Astrocyte (in vitro differentiated cells and primary cell): ENCODE results near the gene ING5. TPM values are rescaled to one million over a fixed set of nuclear protein-coding genes. Genes with fewer than 3 reads are reported as not detected.

ENCODE experiments used
- DNase-seq: peaks from one replicate; pipeline ENCODE4 v3.0.0-alpha.2; 2010; ENCODE audit warnings: low read depth
- FAIRE-seq: peaks from 2 replicates; lab custom pipeline; 2011; peaks lifted over from hg19 to GRCh38; lab: Jason Lieb, UNC
- H2AFZ ChIP-seq: 2 replicates; pipeline ENCODE4 v1.6.0; 2012; ENCODE audit warnings: low read depth, low read length, inconsistent platforms
- H3K27ac ChIP-seq: 2 replicates; pipeline ENCODE4 v1.5.1; 2011; ENCODE audit warnings: low read depth, low read length, inconsistent platforms
- H3K27me3 ChIP-seq: 2 replicates; pipeline ENCODE4 v1.6.0; 2011; ENCODE audit warnings: low read length, inconsistent platforms; ENCODE audit not compliant: insufficient read depth
- H3K36me3 ChIP-seq: 2 replicates; pipeline ENCODE4 v1.5.1; 2011; ENCODE audit warnings: low read length, inconsistent platforms; ENCODE audit not compliant: insufficient read depth
- H3K4me1 ChIP-seq: 2 replicates; pipeline ENCODE4 v1.5.1; 2011; ENCODE audit warnings: low read length, inconsistent platforms; ENCODE audit not compliant: insufficient read depth
- H3K4me2 ChIP-seq: 2 replicates; pipeline ENCODE4 v1.6.0; 2012; ENCODE audit warnings: low read length, inconsistent platforms
- H3K4me3 ChIP-seq: 2 replicates; pipeline ENCODE4 v1.5.1; 2011; ENCODE audit warnings: low read depth, mild to moderate bottlenecking, low read length, inconsistent platforms; ENCODE audit not compliant: insufficient read depth
- H3K79me2 ChIP-seq: 2 replicates; pipeline ENCODE4 v1.6.0; 2012; ENCODE audit warnings: mild to moderate bottlenecking, low read length, inconsistent platforms; ENCODE audit not compliant: insufficient read depth
- H3K9ac ChIP-seq: 2 replicates; pipeline ENCODE4 v1.6.0; 2012; ENCODE audit warnings: mild to moderate bottlenecking, low read length, inconsistent platforms
- H3K9me3 ChIP-seq: 2 replicates; pipeline ENCODE4 v1.5.1; 2012; ENCODE audit warnings: low read depth, mild to moderate bottlenecking, low read length, inconsistent platforms; ENCODE audit not compliant: insufficient read depth
- H4K20me1 ChIP-seq: 2 replicates; pipeline ENCODE4 v1.6.0; 2012; ENCODE audit warnings: low read length, inconsistent platforms; ENCODE audit not compliant: insufficient read depth
- H3K27ac Mint-ChIP-seq: one replicate; pipeline ENCODE4 v1.8.0; 2021; ENCODE audit warnings: mild to moderate bottlenecking, mixed read lengths; ENCODE audit not compliant: unreplicated experiment
- H3K27me3 Mint-ChIP-seq: one replicate; pipeline ENCODE4 v1.8.0; 2021; ENCODE audit warnings: low read depth, mixed read lengths; ENCODE audit not compliant: unreplicated experiment
- H3K36me3 Mint-ChIP-seq: one replicate; pipeline ENCODE4 v1.8.0; 2021; ENCODE audit warnings: low read depth, mixed read lengths; ENCODE audit not compliant: unreplicated experiment
- H3K4me1 Mint-ChIP-seq: one replicate; pipeline ENCODE4 v1.8.0; 2021; ENCODE audit warnings: low read depth, mixed read lengths; ENCODE audit not compliant: unreplicated experiment
- H3K4me3 Mint-ChIP-seq: one replicate; pipeline ENCODE4 v1.8.0; 2021; ENCODE audit warnings: mild to moderate bottlenecking, moderate library complexity, mixed read lengths; ENCODE audit not compliant: unreplicated experiment
- H3K9me3 Mint-ChIP-seq: one replicate; pipeline ENCODE4 v1.8.0; 2021; ENCODE audit warnings: mild to moderate bottlenecking, mixed read lengths; ENCODE audit not compliant: unreplicated experiment
- EZH2 ChIP-seq: IDR thresholded peaks from 2 replicates; pipeline ENCODE4 v1.6.1; 2012; ENCODE audit warnings: mild to moderate bottlenecking, low read length, inconsistent platforms; ENCODE audit not compliant: insufficient read depth
- total RNA-seq: library from RNA; stranded (reverse); gene quantifications from 2 replicates; pipeline ENCODE4 v1.2.1, GENCODE V29; 2021
- TF ChIP-seq, protein P1 (sequence below): IDR thresholded peaks from 2 replicates; pipeline ENCODE4 v1.5.1; 2011; ENCODE audit warnings: low read depth, mild to moderate bottlenecking, inconsistent platforms, low read length, moderate library complexity; ENCODE audit not compliant: insufficient read depth

Gene ING5
- total RNA-seq, 1 donor from 2014 or later, result 19.7 TPM

DNA sequence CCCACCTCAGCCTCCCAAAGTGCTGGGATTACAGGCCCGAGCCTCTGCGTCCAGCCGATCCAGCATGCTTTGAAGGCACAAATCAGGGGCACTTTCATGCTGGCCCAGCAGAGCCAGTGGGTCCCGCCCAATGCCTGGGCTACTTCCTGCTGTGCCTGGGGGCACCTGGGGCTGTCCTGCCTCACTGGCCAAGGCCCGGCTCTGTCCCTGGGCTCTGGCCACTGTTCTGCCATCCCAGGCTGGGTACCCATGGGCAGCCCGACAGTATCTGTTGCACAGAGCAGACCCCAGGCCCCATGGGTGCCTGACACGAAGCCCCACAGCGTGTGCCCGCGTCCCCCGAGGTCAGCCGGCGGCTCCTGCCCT, 68.0 kb downstream of the ING5 start:
- no peak overlapping the region for H3K9ac ChIP-seq
- no peak for DNase-seq
- no peaks in the 10 kb centered on the region for H3K36me3 ChIP-seq
- FAIRE-seq, result no peak
- no peaks in the 10 kb centered on the region for H3K9me3 ChIP-seq
- H3K4me2 ChIP-seq, result no peak overlapping the region
- H3K27ac Mint-ChIP-seq, result no peak overlapping the region
- H3K79me2 ChIP-seq, result no peaks in the 10 kb centered on the region
- no peaks in the 10 kb centered on the region for H3K9me3 Mint-ChIP-seq
- H3K4me1 ChIP-seq, result peaks cover 3% of the 10 kb centered on the region
- no peak overlapping the region for H3K27ac ChIP-seq
- no peaks in the 10 kb centered on the region for H3K27me3 ChIP-seq
- H3K4me3 ChIP-seq, result no peak overlapping the region
- no peak for TF ChIP-seq EZH2
- TF ChIP-seq, protein P1, sequence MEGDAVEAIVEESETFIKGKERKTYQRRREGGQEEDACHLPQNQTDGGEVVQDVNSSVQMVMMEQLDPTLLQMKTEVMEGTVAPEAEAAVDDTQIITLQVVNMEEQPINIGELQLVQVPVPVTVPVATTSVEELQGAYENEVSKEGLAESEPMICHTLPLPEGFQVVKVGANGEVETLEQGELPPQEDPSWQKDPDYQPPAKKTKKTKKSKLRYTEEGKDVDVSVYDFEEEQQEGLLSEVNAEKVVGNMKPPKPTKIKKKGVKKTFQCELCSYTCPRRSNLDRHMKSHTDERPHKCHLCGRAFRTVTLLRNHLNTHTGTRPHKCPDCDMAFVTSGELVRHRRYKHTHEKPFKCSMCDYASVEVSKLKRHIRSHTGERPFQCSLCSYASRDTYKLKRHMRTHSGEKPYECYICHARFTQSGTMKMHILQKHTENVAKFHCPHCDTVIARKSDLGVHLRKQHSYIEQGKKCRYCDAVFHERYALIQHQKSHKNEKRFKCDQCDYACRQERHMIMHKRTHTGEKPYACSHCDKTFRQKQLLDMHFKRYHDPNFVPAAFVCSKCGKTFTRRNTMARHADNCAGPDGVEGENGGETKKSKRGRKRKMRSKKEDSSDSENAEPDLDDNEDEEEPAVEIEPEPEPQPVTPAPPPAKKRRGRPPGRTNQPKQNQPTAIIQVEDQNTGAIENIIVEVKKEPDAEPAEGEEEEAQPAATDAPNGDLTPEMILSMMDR, result no peak
- H3K4me1 Mint-ChIP-seq, result peaks cover 2% of the 10 kb centered on the region
- peaks cover 4% of the 10 kb centered on the region for H3K27me3 Mint-ChIP-seq
- no peaks in the 10 kb centered on the region for H4K20me1 ChIP-seq
- peaks cover 5% of the 10 kb centered on the region for H3K36me3 Mint-ChIP-seq
- H3K4me3 Mint-ChIP-seq, result no peak overlapping the region
- H2AFZ ChIP-seq, result no peak overlapping the region

DNA sequence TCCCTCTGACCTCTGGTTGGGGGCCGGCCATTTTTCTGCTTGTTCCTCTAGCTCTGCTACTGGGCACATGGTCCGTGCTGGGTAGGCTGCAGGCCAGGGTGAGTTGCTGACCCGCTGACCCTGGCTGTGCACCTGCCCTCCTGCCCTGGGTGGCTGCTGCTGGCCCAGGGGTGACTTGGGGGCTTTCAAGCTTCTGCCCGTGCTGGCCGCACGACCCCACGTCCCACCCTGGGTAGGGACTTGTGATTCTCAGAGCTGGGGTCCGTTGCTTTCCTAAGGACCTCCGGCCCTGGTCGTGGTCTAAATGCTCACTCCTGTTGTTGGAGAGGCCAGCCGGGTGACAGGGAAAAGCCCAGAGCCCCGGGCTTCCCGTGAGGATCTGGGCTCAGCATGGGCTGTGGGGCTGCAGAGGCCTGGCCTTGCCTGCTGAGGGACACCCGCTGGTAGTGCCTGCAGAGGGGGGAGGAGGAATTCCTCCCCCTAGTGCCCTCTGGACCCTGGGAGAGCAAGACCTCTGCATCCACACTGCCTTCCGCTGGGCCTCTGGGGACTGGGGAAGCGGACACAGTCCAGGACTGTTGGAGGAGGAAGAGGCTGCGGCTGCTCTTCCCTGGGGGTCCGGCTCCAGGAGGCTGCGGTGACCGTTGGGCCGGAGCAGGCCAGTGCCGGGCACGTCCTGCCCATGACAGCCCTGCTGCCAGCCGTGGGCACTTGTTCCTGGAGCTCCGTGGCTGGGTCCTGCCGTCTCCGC, 68.5 kb downstream of the ING5 start:
- Mint-ChIP-seq H3K9me3 (no peaks in the 10 kb centered on the region), H3K4me1 (peaks cover 2% of the 10 kb centered on the region), H3K27ac (no peak overlapping the region), H3K27me3 (peaks cover 4% of the 10 kb centered on the region), H3K36me3 (peaks cover 5% of the 10 kb centered on the region), H3K4me3 (no peak overlapping the region)
- Histone ChIP-seq H3K9me3 (no peaks in the 10 kb centered on the region), H3K27me3 (no peaks in the 10 kb centered on the region), H3K4me1 (peaks cover 7% of the 10 kb centered on the region), H3K36me3 (no peaks in the 10 kb centered on the region), H4K20me1 (no peaks in the 10 kb centered on the region), H3K79me2 (no peaks in the 10 kb centered on the region), H3K4me2 (no peak overlapping the region), H2AFZ (no peak overlapping the region), H3K27ac (no peak overlapping the region), H3K9ac (no peak overlapping the region), H3K4me3 (no peak overlapping the region)
- no peak for DNase-seq
- FAIRE-seq, result no peak
- TF ChIP-seq, protein P1, result no peak
- no peak for TF ChIP-seq EZH2

DNA sequence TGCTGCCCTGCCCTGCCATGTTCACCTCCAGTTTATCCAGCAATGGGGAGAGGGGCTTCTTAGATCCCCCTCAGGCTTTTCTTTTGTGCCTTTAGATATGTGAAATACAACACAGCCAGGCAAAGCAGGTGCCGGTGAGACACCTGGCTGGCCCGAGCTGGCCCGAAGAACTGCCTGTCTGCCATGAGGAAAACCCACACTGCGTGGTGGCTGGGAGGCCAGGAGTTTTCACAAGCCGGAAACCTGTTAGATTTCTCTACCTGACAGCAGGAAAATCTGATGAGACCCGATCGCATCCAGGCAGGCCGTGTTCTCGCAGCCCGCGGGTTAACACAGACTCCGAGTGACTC, 69.1 kb downstream of the ING5 start:
- DNase-seq (no peak), FAIRE-seq (no peak)
- Mint-ChIP-seq H3K27me3 (peaks cover 4% of the 10 kb centered on the region), H3K36me3 (peaks cover 5% of the 10 kb centered on the region), H3K9me3 (no peaks in the 10 kb centered on the region), H3K4me3 (no peak overlapping the region), H3K27ac (no peak overlapping the region), H3K4me1 (peaks cover 2% of the 10 kb centered on the region)
- Histone ChIP-seq H3K36me3 (no peaks in the 10 kb centered on the region), H2AFZ (no peak overlapping the region), H3K4me2 (no peak overlapping the region), H3K27me3 (no peaks in the 10 kb centered on the region), H3K9me3 (no peaks in the 10 kb centered on the region), H3K79me2 (no peaks in the 10 kb centered on the region), H4K20me1 (no peaks in the 10 kb centered on the region), H3K4me1 (peaks cover 7% of the 10 kb centered on the region), H3K9ac (no peak overlapping the region), H3K27ac (no peak overlapping the region), H3K4me3 (no peak overlapping the region)
- no peak for TF ChIP-seq EZH2
- TF ChIP-seq, protein P1, result no peak
